Measurements from ENCODE around the gene SKI.

DNA sequence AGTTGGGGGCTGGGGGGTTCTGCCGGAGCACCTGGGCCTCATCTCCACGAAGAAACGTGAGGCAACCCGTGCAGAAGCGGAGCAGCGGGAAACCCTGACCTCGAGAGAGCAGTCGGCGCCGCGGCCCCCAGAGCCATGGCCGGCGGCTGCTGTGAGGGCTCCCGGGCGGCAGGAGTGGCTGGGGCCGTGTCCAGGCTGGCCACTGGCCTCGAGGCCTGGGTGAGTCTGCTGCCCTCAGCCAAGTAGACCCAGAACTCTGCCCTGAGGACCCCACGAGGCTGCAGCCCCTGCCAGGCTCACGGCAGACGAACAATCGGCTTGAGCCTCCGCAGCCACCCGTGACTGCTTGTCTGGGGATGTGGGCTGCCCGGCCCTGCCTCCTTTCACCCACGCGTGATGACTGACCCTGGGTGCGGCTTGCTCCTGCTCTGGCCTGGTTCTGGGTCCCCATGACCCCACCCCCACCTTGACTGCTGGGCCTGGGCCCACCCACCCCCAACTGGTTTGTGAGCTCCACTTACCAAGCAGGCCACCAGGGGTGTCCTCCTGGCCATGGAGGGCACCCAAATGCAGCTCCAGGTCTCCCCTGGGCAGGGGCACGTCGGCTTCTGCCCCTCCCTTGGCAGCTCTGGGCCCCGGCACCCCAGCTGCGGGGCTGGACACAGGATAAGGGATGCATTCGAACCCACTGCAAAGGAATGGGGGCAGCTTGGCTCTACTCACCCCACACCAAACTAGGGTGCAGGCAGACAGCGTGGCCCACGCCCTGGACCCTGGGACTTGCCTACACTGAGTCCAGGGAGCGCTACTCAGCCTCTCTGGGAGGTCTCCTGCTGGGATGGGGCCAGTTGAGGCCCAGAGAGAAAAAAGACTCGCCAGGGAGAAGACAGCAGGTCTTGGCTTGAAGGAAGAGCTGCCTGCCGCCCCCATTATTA is 129.1 kb downstream of the SKI start:
- TF ChIP-seq ELF4 (IDR thresholded peaks at IDR 0.05) (no peak), SP1 (IDR thresholded peaks at IDR 0.05) (no peak), TARDBP (IDR thresholded peaks at IDR 0.05) (no peak), L3MBTL2 (conservative IDR thresholded peaks at IDR 0.05) (no peak), BHLHE40 (IDR thresholded peaks at IDR 0.05; ENCODE audit: borderline replicate concordance) (no peak), FOXK2 (IDR thresholded peaks at IDR 0.05) (no peak), NFRKB (IDR thresholded peaks at IDR 0.05) (no peak)
